Thyroid gland (tissue), 4 donors: ENCODE results near the gene SLC66A1.

ENCODE experiments used
- CTCF ChIP-seq, 6 experiments: fragments of 200-600 bp in 3 of 6; fragments of 450-650 bp in 3 of 6; sonication (generic) in 3 of 6; IDR thresholded peaks; one replicate each; pipeline ENCODE4 v1.5.1; 2016 to 2019; ENCODE audit warnings: antibody characterized with exemption in 6 of 6, mild to moderate bottlenecking in 2 of 6, inconsistent platforms in 1 of 6, moderate library complexity in 1 of 6
- POLR2A ChIP-seq, 2 donors: fragments of 450-650 bp; IDR thresholded peaks; one replicate each; pipeline ENCODE4 v1.6.1; 2017; ENCODE audit warnings: antibody characterized with exemption in 2 of 2, mild to moderate bottlenecking in 2 of 2, moderate library complexity in 1 of 2

GRCh38 chr1:19345391-19345790, 33.3 kb downstream of the SLC66A1 start:
- TF ChIP-seq POLR2A (IDR thresholded peaks at IDR 0.05) (no peak), CTCF (IDR thresholded peaks at IDR 0.05) (no peak)
